GM12874 (cell line): ENCODE data around the gene PNN.

ENCODE experiments used
- TF ChIP-seq, protein P1 (sequence below): IDR thresholded peaks from 2 replicates; pipeline ENCODE4 v1.5.1; 2011; ENCODE audit warnings: low read depth, mild to moderate bottlenecking, control low read depth, low read length, moderate library complexity; ENCODE audit not compliant: insufficient read depth

The PNN gene

DNA sequence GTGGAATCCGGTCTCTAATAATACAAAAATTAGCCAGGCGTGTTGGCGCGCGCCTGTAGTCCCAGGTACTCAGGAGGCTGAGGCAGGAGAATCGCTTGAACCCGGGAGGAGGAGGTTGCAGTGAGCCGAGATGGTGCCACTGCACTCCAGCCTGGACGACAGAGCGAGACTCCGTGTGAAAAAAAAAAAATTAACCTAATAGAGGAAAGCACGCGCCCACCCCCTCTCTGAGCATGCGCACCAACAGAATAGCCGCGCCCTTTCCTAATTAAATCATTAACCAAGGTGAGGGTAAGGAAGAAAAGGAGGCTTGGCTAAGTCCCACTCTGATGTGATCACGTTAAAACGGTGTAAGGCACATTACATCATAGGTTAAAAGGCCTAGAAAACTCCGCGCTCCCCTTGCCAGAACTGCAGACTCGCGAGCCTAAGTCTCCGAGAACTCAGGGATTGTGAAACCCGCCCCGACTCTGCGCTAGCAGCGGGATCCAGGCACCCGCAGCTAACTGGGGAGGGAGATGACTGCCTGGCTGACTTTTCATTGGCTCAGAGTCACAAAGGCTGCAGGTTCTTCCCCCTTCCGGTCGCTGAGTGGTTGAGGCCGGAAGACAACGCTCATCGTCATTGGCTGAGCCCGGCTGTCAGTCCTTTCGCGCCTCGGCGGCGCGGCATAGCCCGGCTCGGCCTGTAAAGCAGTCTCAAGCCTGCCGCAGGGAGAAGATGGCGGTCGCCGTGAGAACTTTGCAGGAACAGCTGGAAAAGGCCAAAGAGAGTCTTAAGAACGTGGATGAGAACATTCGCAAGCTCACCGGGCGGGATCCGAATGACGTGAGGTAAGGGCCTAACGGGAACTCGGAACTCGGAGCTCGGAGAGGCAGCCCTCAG lies at the start of gene PNN:
Gene PNN (plus strand): TSS at position 695 of the 885 bp plus-strand sequence. CDS start 26 bp downstream, at position 721.
- TF ChIP-seq, protein P1, sequence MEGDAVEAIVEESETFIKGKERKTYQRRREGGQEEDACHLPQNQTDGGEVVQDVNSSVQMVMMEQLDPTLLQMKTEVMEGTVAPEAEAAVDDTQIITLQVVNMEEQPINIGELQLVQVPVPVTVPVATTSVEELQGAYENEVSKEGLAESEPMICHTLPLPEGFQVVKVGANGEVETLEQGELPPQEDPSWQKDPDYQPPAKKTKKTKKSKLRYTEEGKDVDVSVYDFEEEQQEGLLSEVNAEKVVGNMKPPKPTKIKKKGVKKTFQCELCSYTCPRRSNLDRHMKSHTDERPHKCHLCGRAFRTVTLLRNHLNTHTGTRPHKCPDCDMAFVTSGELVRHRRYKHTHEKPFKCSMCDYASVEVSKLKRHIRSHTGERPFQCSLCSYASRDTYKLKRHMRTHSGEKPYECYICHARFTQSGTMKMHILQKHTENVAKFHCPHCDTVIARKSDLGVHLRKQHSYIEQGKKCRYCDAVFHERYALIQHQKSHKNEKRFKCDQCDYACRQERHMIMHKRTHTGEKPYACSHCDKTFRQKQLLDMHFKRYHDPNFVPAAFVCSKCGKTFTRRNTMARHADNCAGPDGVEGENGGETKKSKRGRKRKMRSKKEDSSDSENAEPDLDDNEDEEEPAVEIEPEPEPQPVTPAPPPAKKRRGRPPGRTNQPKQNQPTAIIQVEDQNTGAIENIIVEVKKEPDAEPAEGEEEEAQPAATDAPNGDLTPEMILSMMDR = no peak

DNA sequence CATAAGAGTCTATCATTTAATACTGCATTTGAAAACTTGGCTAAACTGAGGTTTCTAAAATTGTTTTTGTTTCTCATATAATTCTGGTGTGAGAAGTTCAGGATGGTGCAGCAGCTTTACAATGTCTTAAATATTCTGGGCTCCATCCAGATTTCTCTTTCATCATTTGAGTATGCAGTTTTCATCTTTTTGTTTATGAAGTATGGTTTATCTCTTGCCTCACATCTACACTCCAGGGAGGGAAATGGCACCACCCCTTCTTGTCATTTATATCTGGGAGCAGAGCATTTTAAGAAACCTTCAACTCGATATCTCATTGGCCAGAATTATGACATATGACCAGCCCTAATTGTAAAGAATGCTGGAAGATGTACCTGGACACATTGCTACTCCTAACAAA lies 36.6 kb upstream of the PNN start:
- TF ChIP-seq, protein P1 = no peak

DNA sequence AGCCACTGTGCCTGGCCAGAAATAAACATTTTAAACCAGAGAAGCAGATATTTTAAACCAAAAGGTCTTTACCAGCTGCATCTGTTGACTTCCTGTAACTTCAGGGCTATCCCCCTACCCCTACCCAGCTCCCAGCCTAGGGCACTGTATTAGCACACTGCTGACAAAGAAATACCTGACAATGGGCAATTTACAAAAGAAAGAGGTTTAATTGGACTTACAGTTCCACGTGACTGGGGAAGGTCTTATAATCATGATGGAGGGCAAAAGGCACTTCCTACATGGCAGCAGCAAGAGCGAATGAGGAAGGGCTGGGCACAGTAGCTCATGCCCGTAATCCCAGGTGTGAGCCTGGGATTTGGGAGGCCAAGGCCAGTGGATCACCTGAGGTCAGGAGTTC lies 34.9 kb upstream of the PNN start:
- TF ChIP-seq, protein P1 = no peak

DNA sequence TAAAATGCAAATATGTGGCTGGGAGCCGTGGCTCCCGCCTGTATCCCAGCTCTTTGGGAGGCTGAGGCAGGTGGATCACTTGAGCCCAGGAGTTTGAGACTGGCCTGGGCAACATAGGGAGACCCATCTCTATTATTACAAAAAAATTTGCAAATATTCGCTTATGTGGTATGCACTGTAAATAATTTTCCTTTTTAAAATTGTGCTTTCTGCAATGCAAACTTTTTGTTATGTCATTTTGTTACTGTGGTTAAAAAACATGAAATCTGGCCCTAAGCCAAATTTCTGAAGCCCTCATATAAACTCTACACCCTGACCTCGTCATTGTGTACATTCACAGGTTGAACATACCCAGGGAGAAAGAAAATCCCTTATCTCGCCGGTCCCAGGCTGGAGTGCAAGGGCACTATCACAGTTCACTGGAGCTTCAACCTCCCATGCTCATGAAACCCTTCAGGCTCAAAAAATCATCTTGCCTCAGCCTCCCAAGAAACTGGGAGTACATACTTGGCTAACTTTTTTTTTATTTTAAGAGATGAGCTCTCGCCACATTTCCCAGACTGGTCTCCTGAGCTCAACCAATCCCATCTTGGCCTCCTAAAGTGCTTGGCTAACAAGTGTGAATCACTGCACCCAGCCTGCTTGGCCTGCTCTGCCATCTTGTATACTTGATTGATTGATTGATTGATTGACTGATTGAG lies 29.6 kb upstream of the PNN start:
- TF ChIP-seq, protein P1 = no peak

DNA sequence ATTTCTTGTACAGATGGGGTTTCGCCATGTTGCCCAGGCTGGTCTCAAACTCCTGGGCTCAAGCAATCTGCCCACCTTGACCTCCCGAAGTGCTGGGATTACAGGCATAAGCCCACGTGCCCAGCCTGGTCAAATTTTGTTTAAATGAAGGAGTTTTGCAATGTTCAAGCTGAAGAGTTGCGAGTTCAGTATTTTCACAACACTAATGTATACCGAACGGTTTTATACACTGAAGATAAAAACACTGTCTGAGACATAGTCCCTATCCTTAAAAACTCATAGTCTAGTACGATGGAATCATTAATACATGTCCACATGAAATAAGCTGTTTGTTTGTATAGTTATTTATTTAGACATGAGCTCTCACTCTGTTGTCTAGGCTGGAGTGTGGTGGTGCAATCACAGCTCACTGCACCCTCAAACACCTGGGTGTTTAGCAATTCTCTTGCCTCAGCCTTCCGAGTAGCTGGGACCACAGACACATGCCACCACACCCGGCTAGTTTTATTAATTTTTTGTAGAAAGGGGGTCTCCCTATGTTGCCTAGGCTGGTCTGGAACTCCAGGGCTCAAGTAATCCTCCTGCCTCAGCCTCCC lies 20.4 kb upstream of the PNN start:
- TF ChIP-seq, protein P1 = no peak

DNA sequence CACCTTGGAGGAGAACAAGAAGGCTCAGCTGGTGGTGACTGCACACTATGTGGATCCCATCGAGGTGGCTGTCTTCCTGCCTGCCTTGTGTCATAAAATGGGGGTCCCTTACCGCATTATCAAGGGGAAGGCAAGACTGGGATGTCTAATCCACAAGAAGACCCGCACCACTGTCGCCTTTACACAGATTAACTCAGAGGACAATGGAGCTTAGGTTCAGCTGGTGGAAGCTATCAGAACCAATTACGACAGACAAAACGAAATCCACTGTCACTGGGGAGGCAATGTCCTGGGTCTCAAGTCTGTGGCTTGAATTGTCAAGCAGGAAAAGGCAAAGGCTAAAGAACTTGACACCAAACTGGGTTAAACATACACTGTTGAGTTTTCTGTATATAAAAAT lies 17.6 kb upstream of the PNN start:
- TF ChIP-seq, protein P1 = no peak

DNA sequence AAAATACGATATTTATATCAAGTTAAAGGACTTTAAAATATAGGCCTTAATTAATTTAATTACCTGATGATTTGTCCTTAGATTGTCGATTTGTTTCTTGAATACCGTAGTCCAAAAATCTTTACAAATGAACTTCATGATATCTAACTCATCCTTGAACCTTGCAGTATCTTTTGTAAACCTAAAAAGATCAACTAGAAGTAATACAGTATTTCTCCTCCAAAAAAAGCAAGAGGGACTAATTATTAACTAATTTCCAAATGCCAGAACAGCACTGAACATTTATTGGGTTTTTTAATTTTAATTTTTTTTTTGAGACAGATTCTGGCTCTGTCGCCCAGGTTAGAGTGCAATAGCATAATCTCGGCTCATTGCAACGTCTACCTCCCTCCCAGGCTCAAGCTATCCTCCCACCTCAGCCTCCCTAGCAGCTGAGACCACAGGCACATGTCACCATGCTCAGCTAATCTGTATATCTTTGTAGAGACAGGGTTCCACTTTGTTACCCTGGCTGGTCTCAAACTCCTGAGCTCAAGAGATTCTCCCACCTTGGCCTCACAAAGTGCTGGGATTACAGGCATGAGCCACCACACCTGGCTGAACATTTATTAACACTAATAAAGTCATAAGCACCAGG lies 16.7 kb upstream of the PNN start:
- TF ChIP-seq, protein P1 = no peak
